ENCODE measurements around the gene RASSF4.

RASSF4 gene

DNA sequence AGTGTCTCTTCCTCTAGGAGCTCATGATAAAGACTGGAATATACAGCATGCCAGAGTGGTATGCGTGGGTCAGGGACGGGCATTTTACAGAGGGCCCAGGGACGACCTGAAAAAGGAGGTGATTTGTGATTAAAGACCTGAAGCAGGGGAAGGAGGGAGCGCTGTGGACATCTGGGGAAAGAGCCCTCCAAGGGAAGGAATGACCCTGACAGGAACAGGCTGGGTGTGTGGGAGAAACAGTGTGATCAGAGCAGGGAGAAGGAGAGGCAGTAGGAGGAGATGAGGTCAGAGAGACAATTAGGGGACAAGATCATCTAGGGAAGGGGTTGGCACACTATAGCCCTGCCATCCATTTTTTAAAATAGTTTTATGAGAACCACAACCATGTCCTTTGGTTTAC lies 3.4 kb upstream of the RASSF4 start:
- no peak overlapping the region for H3K27ac ChIP-seq
- TF ChIP-seq, protein P1, sequence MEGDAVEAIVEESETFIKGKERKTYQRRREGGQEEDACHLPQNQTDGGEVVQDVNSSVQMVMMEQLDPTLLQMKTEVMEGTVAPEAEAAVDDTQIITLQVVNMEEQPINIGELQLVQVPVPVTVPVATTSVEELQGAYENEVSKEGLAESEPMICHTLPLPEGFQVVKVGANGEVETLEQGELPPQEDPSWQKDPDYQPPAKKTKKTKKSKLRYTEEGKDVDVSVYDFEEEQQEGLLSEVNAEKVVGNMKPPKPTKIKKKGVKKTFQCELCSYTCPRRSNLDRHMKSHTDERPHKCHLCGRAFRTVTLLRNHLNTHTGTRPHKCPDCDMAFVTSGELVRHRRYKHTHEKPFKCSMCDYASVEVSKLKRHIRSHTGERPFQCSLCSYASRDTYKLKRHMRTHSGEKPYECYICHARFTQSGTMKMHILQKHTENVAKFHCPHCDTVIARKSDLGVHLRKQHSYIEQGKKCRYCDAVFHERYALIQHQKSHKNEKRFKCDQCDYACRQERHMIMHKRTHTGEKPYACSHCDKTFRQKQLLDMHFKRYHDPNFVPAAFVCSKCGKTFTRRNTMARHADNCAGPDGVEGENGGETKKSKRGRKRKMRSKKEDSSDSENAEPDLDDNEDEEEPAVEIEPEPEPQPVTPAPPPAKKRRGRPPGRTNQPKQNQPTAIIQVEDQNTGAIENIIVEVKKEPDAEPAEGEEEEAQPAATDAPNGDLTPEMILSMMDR (conservative IDR thresholded peaks at IDR 0.05) = no peak
- no peak for TF ChIP-seq ZFX (IDR thresholded peaks at IDR 0.05)

DNA sequence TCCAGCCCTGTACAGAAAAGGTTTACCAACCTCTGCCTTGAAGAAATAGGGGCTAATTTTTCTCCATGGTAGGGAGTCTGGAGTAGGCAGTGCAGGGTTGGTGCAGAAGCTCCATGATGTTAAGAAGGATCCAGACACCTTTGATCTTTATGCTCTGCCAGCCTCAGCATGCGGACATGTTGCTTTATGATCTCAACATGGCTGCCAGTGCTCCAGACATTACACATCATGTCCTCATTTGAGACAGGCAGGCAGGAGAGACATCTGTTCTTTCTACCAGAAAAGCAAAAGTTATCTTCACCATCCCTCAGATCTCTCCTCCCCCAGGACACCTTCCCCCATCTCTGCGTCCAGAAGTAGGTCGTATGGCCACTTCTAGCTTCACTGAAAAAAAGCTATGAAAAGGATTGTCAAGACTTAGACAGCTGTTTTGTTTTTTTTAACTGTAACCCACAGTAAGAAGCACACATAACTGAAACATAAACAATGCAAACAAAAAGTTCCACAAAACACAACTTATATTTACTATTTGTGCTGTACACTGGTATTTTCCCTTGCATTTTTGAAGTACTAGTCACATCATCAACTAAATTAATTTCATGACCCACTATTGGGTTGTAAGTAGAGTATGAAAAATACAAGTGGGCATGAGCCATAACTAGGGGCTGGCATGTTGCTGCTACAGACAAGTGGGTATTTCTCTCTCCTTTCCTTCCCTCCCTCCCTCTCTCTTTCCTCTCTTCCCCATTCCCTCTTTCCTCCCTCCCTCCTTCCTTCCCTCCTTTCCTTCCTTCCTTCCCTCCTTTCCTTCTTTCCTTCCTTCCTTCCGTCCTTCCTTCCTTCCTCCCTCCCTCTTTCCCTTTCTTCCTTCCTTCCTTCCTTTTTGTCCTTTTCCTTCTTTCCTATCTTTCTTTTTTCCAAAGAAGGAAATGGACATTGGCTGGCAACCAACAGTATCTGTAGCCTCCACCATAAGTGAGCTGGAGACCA lies 2.6 kb upstream of the RASSF4 start:
- TF ChIP-seq, protein P1 (conservative IDR thresholded peaks at IDR 0.05) = no peak
- no peak for TF ChIP-seq ZFX (IDR thresholded peaks at IDR 0.05)
- H3K27ac ChIP-seq = no peak overlapping the region

DNA sequence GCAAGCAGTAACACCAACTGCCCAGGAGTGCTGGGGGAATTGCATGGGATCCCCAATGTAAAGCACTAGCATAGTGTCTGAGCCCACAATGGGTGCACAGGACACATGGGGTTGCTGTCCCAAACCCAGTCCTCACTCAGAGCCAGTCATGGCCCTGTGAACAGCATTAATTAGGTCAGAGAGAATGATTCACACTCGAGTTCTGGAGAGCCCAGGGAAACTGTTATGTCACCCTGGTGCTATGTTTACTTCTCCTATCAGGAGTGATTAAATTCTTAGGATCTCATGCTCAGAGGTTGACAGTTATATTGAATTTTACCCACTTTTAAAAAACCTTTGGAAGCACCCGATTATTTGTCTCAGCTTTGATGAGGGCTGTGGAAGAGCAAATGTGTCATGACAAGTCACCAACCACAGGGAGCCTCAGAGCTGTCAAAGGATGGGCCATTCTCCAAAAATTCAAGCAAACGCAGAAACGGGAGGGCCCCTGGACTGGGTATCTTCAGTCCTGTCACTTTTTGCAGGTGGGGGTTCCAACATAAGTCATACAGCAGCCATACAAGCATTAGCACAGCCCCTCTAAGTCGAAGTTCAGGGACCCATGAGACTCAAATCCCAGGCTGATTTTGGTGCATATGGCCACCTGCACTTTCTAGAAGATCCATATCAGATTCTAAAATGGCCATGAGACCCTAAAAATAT lies 1.3 kb upstream of the RASSF4 start:
- peak overlapping the region; percentile 87 for H3K27ac ChIP-seq
- TF ChIP-seq, protein P1 (conservative IDR thresholded peaks at IDR 0.05) = no peak
- TF ChIP-seq ZFX (IDR thresholded peaks at IDR 0.05) = no peak

DNA sequence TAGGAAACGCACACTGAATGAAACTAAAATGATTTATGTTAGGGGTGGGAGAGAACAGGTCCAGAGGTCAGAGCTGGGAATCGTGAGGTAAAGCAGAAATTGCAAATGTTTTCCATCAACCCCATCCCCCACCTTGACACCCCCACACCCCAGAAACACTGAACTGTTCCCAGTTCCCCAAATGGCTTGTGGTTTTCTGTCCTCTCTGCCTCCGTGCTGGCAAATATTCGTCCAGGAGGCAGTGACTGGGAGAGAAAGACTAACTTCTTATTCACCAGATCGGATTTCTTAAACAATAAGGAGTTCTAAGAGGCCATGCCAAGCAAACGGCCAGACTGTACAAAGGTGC lies 730 bp upstream of the RASSF4 start:
- H3K27ac ChIP-seq = peak overlapping the region; percentile 87
- no peak for TF ChIP-seq ZFX (IDR thresholded peaks at IDR 0.05)
- TF ChIP-seq, protein P1 (conservative IDR thresholded peaks at IDR 0.05) = no peak

DNA sequence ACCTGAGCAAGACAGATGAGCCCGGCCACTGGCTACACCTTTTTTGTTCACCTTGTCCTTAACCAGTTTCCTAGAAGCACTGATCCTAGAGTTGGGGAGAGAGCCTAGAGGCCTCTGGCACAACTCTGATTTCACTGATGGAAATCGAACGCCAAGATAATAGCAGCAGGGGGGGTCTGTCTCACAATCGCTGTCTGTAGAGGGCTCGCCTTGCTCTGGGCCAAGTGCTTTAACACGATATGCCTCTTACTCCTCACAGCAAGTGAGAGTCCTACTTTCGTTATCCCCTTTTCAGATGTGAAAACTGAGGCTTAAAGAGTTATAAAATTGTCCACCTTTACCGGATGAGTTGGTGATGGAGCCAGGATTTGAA lies 472 bp downstream of the RASSF4 start:
- peak overlapping the region; percentile 87; the same call in 1 of the 2 replicates for H3K27ac ChIP-seq
- no peak for TF ChIP-seq ZFX (IDR thresholded peaks at IDR 0.05)
- TF ChIP-seq, protein P1 (conservative IDR thresholded peaks at IDR 0.05) = no peak

DNA sequence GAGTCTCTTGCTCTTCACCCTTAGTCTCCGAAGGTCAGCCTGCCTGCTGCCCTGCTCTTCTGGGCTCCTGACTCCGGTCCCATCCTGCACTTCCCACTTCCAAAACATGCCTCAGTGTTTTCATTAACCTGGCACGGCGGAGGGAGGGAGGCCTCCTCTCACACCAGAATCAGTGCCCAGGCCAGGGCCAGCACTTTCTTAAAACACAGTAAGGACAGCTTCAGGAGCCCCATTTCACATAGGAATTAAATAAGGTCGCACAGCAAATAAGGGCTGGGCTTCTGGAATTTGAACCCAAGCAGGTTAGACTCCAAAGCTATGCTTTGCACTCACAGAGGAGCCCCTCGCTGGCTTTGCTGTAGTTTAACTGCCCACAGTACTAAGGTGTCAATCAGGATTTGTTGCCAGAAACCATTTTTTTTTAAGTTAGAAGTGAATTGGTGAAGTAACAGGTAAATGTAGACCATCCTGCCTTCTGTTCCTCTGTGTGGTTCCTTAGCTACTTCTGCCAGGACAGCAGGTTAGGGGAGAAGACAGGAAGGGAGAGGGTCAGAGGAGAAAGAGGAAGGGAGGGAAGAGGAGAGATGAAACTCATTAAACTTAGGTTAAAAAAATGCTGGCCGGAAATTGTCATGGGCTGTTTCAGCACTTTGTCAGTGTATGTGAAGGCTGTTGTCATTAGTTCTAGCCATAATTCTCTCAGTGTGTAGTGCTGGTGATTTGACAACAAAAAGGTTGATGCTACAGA lies 1.1 kb downstream of the RASSF4 start:
- no peak overlapping the region for H3K27ac ChIP-seq
- TF ChIP-seq, protein P1 (conservative IDR thresholded peaks at IDR 0.05) = no peak
- TF ChIP-seq ZFX (IDR thresholded peaks at IDR 0.05) = no peak

All from C4-2B (cell line).